CD4-positive, alpha-beta memory T cell (primary cell): ENCODE measurements around the gene ANKRD31. TPM values are rescaled to one million over a fixed set of nuclear protein-coding genes. Genes with fewer than 3 reads are reported as not detected.
"Not testable (repeated sequence)": the region's sequence is repeated elsewhere in the genome, so short reads cannot be mapped to it uniquely, and the experiment has no call there.

ENCODE experiments used
- CTCF ChIA-PET: fragments of 350-600 bp; sonication (Branson Sonifier 250); formaldehyde crosslinking; loops from one replicate; lab custom pipeline; 2021; ENCODE audit warnings: inconsistent platforms; ENCODE audit not compliant: partially characterized antibody; lab: Charles Lee
- POLR2A ChIA-PET: fragments of 350-600 bp; sonication (Branson Sonifier 250); formaldehyde crosslinking; loops from one replicate; lab custom pipeline; 2021; ENCODE audit not compliant: partially characterized antibody; lab: Charles Lee
- DNase-seq, 5 donors: peaks; one replicate each; pipeline versions ENCODE4 v3.0.0 to v3.0.0-alpha.2; 2020 to 2022; ENCODE audit warnings: mixed read lengths in 1 of 5
- H3K27ac ChIP-seq: one replicate; pipeline ENCODE4 v1.7.0; 2013; ENCODE audit warnings: low read depth, low read length
- H3K27me3 ChIP-seq: 2 replicates; pipeline ENCODE4 v1.7.0; 2013; ENCODE audit warnings: mild to moderate bottlenecking, low read length, moderate library complexity; ENCODE audit not compliant: insufficient read depth
- H3K36me3 ChIP-seq: 2 replicates; pipeline ENCODE4 v1.7.0; 2013; ENCODE audit warnings: mild to moderate bottlenecking, low read length, moderate library complexity; ENCODE audit not compliant: insufficient read depth
- H3K4me1 ChIP-seq: 2 replicates; pipeline ENCODE4 v1.7.0; 2013; ENCODE audit warnings: mild to moderate bottlenecking, low read length, moderate library complexity; ENCODE audit not compliant: insufficient read depth
- H3K4me3 ChIP-seq, 2 donors: one replicate each; pipeline ENCODE4 v1.7.0; 2013; ENCODE audit warnings: low read length in 2 of 2, mild to moderate bottlenecking in 1 of 2
- H3K9me3 ChIP-seq, 2 donors: one replicate each; pipeline ENCODE4 v1.7.0; 2013; ENCODE audit warnings: low read length in 2 of 2, control low read depth in 1 of 2; ENCODE audit not compliant: control insufficient read depth in 1 of 2
- H3K27ac Mint-ChIP-seq, 7 donors: one replicate each; pipeline ENCODE4 v1.8.0; 2020 to 2021; ENCODE audit warnings: mixed read lengths in 7 of 7, mild to moderate bottlenecking in 6 of 7, inconsistent platforms in 3 of 7, moderate library complexity in 3 of 7
- H3K27me3 Mint-ChIP-seq, 2 donors: one replicate each; pipeline ENCODE4 v1.8.0; 2020 to 2021; ENCODE audit warnings: mixed read lengths in 2 of 2
- H3K36me3 Mint-ChIP-seq, 2 donors: one replicate each; pipeline ENCODE4 v1.8.0; 2020 to 2021; ENCODE audit warnings: mixed read lengths in 2 of 2, inconsistent platforms in 1 of 2, mild to moderate bottlenecking in 1 of 2
- H3K4me1 Mint-ChIP-seq, 4 donors: one replicate each; pipeline ENCODE4 v1.8.0; 2020 to 2021; ENCODE audit warnings: mixed read lengths in 4 of 4, mild to moderate bottlenecking in 1 of 4
- H3K4me3 Mint-ChIP-seq, 8 donors: one replicate each; pipeline ENCODE4 v1.8.0; 2020 to 2021; ENCODE audit warnings: mixed read lengths in 8 of 8, mild to moderate bottlenecking in 7 of 8, moderate library complexity in 6 of 8, inconsistent platforms in 3 of 8
- H3K9me3 Mint-ChIP-seq, 8 donors: one replicate each; pipeline ENCODE4 v1.8.0; 2020 to 2021; ENCODE audit warnings: mixed read lengths in 8 of 8, mild to moderate bottlenecking in 5 of 8, inconsistent platforms in 3 of 8, moderate library complexity in 1 of 8
- intact Hi-C: fragments of 100-400 bp; cut with micrococcal nuclease; formaldehyde crosslinking; loops from one replicate; pipeline ENCODE4 v1.15.1; 2023
- polyA plus RNA-seq, 2 donors: library from polyadenylated mRNA; unstranded; fragments of 300-500 nt; fragmentation: Illumina TruSeq; gene quantifications; one replicate each; pipeline ENCODE4 v1.2.3, GENCODE V29; 2021
- total RNA-seq, 2 experiments: library from RNA; stranded (reverse); gene quantifications; one replicate each; pipeline ENCODE4 v1.2.3, GENCODE V29; 2021

The ANKRD31 gene
- total and polyA plus RNA-seq, 4 experiments from 2014 or later: 0.21 to 0.86 (median 0.73) TPM; not detected in 1

DNA sequence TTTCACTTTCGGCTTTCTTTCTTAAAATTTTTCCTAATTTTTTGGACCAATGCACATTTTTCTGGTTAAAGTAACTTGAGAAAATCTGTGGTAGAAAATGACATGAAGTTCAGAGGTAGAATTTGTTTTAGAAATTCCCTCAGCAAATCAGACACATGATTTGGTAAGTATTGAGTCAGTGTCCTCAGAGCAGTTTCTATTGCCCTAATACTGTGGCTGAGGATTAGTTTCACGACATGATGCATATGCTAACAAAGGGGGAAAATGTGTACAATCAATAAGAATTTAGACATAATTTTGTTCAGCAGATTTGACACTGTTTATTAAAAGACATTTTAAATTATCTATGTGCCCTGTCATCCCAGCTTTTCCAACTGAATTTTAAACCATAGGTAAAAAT is 128.2 kb downstream of the ANKRD31 start:
- Mint-ChIP-seq H3K4me1 (peaks cover 4 to 15% (median 9%) of the 10 kb centered on the region in 4 donors), H3K4me3 (no peak overlapping the region), H3K27me3 (no peaks in the 10 kb centered on the region), H3K27ac (no peak overlapping the region), H3K36me3 (no peaks in the 10 kb centered on the region), H3K9me3 (peaks cover 0 to 2% (median 0%) of the 10 kb centered on the region in 8 donors)
- DNase-seq: no peak
- POLR2A ChIA-PET: interaction anchor here (4.3 kb wide), 1 partner anchor 54 kb away, joined by 16 read pairs; no protein-coding TSS in a partner anchor
- Histone ChIP-seq H3K27me3 (no peaks in the 10 kb centered on the region), H3K9me3 (no peaks in the 10 kb centered on the region), H3K36me3 (no peaks in the 10 kb centered on the region), H3K27ac (no peak overlapping the region), H3K4me3 (no peak overlapping the region), H3K4me1 (peaks cover 8% of the 10 kb centered on the region)
- CTCF ChIA-PET: no interaction called here
- intact Hi-C loops: loop anchor here (2.0 kb wide), 1 partner anchor 56 kb away; the partner anchor contains the start of gene GCNT4

DNA sequence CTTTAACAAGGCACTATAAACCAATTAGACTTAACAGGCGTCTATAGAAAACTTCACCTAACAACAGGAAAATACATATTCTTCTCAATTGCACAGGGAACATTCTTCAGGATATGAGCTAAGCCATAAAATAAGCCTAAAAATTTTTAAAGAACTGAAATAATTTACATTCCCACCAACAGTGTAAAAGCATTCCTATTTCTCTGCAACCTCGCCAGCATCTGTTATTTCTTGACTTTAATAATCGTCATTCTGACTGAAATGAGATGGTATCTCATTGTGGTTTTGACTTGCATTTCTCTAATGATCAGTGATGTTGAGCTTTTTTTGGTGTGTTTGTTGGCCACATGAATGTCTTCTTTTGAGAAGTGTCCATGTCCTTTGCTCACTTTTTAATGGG is 140.7 kb downstream of the ANKRD31 start:
- H3K4me3 ChIP-seq, POLR2A ChIA-PET, DNase-seq, H3K9me3 ChIP-seq, H3K36me3 ChIP-seq, H3K27ac ChIP-seq, H3K4me1 ChIP-seq, H3K27me3 Mint-ChIP-seq, intact Hi-C loops, H3K27me3 ChIP-seq, H3K4me1 Mint-ChIP-seq, H3K36me3 Mint-ChIP-seq: not testable (repeated sequence)
- Mint-ChIP-seq H3K4me3 (peak overlapping the region in 1 of 8 donors; percentile 18), H3K9me3 (peaks cover 0 to 18% (median 4%) of the 10 kb centered on the region in 8 donors), H3K27ac (peak overlapping the region in 1 of 7 donors; percentile 76)
- CTCF ChIA-PET: interaction anchor here (1.2 kb wide), 1 partner anchor 46 kb away, joined by 4 read pairs; no protein-coding TSS in a partner anchor

DNA sequence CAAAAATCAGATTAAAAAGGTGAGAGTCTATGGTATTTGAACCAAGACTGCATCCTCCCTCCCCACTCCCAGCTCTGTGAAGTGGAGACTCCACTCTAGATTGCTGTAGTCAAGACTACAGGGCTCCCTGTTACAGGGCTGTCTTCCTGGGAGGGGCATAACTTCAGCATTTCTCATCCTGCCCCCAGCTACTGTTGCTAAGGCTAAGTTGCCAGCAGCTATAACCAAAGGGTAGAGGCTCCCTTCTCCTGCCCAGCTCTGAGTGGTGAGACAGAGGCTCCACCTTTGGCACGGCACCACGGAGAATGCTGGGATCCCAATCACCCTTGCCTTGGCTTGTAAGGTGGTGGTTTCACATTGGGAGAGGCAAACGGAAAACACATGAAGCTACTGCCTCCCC is 145.1 kb downstream of the ANKRD31 start:
- Histone ChIP-seq H3K36me3 (no peaks in the 10 kb centered on the region), H3K9me3 (no peaks in the 10 kb centered on the region), H3K27me3 (no peaks in the 10 kb centered on the region), H3K27ac (no peak overlapping the region), H3K4me3 (no peak overlapping the region), H3K4me1 (peaks cover 4% of the 10 kb centered on the region)
- intact Hi-C loops: no loop called here
- no peak overlapping the region for H3K4me3 Mint-ChIP-seq
- H3K27ac Mint-ChIP-seq: no peak overlapping the region
- peaks cover 5 to 18% (median 15%) of the 10 kb centered on the region in 4 donors for H3K4me1 Mint-ChIP-seq
- ChIA-PET POLR2A (interaction anchor here (1.3 to 1.5 kb wide), 2 partner anchors 38 to 39 kb away, joined by 4 to 5 read pairs; partner anchors contain the start of gene GCNT4), CTCF (interaction anchor here (1.8 kb wide), 1 partner anchor 10 kb away, joined by 5 read pairs; no protein-coding TSS in a partner anchor)
- H3K27me3 Mint-ChIP-seq: no peaks in the 10 kb centered on the region
- H3K9me3 Mint-ChIP-seq: no peaks in the 10 kb centered on the region
- H3K36me3 Mint-ChIP-seq: no peaks in the 10 kb centered on the region
- DNase-seq: no peak

DNA sequence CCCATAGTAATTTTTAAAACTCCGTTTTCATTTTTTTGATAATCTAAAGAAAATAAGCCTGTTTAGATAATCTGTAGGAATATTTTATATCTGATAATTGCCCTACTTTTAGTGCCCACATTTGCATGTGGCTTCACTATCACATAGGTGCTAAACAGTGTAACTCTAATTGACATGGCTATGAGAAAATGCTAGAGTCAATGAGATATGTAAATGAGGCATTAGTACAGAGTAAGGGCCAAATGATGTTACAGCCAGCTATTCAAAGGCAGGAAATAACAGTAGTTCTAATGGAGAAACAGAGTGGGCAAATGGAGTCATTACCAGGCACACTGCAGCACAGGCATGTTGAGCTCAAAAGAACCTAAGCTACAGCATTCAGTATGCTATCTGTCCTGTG is 147.0 kb downstream of the ANKRD31 start:
- Histone ChIP-seq H3K4me1 (no peaks in the 10 kb centered on the region), H3K36me3 (no peaks in the 10 kb centered on the region), H3K9me3 (no peaks in the 10 kb centered on the region), H3K27ac (no peak overlapping the region), H3K4me3 (no peak overlapping the region), H3K27me3 (no peaks in the 10 kb centered on the region)
- Mint-ChIP-seq H3K27ac (no peak overlapping the region), H3K36me3 (no peaks in the 10 kb centered on the region), H3K9me3 (no peaks in the 10 kb centered on the region), H3K27me3 (no peaks in the 10 kb centered on the region), H3K4me1 (peaks cover 0 to 11% (median 7%) of the 10 kb centered on the region in 4 donors), H3K4me3 (no peak overlapping the region)
- ChIA-PET CTCF (interaction anchor here (1.3 kb wide), 1 partner anchor 148 kb away, joined by 3 read pairs; the partner anchor contains the start of gene ANKRD31), POLR2A (interaction anchor here (1.3 to 2.1 kb wide), 2 partner anchors 32 to 36 kb away, joined by 3 to 8 read pairs; no protein-coding TSS in a partner anchor)
- intact Hi-C loops: no loop called here
- DNase-seq: no peak

DNA sequence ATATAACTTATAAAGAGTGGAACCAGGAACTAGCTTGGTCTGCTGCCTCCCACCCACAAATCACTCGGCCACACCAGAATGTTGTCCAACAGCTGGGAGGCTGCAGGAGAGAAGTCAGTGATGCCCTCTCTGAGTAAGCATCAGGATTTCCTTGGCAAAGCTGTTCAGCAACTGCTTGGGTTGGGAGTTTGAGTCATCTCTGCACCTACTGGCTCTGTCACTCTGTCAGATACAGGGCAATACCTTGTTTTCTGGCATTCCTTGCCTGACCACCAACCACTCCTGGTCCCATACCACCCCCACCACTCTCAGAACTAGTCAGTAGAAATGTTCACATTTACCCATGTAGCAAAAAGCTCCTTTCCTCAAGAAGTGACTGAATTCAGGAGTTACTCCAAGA is 147.5 kb downstream of the ANKRD31 start:
- Mint-ChIP-seq H3K27me3 (no peaks in the 10 kb centered on the region), H3K27ac (peak overlapping the region in 1 of 7 donors; percentile 70)
- intact Hi-C loops: no loop called here

DNA sequence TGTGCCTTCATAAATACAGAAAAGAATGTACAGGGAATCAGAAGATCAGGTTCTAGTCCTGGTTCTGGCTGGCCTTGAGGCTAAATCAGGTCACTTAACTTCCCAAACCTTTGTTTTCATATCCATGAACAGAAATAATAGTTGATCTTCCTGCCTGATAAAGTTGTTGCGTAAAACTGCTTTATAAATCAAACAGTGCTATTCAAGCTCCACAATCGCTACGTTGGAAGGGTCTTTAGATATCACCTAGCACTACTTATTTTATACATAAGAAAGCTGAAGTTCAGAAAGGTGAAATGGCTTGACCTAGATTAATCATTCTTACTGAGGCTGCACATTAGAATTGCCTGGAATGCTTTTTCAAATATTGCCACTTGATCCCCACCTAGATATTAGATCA is 148.0 kb downstream of the ANKRD31 start:
- Histone ChIP-seq H3K27ac (no peak overlapping the region), H3K9me3 (no peaks in the 10 kb centered on the region), H3K4me3 (no peak overlapping the region), H3K36me3 (no peaks in the 10 kb centered on the region), H3K27me3 (no peaks in the 10 kb centered on the region), H3K4me1 (no peaks in the 10 kb centered on the region)
- Mint-ChIP-seq H3K9me3 (peaks cover 0 to 6% (median 0%) of the 10 kb centered on the region in 8 donors), H3K27ac (no peak overlapping the region), H3K4me3 (no peak overlapping the region), H3K27me3 (no peaks in the 10 kb centered on the region), H3K4me1 (peaks cover 0 to 11% (median 7%) of the 10 kb centered on the region in 4 donors), H3K36me3 (no peaks in the 10 kb centered on the region)
- CTCF ChIA-PET: no interaction called here
- intact Hi-C loops: no loop called here
- no peak for DNase-seq
- POLR2A ChIA-PET: interaction anchor here (2.1 kb wide), 1 partner anchor 35 kb away, joined by 8 read pairs; no protein-coding TSS in a partner anchor

More for the DNA sequence above, 147.5 kb downstream of the ANKRD31 start:
- no peaks in the 10 kb centered on the region for H3K36me3 ChIP-seq
- H3K27ac ChIP-seq: no peak overlapping the region
- DNase-seq: no peak
- H3K4me1 ChIP-seq: no peaks in the 10 kb centered on the region
- ChIA-PET CTCF (interaction anchor here (1.3 kb wide), 1 partner anchor 148 kb away, joined by 3 read pairs; the partner anchor contains the start of gene ANKRD31), POLR2A (interaction anchor here (1.3 to 2.1 kb wide), 2 partner anchors 31 to 35 kb away, joined by 3 to 8 read pairs; no protein-coding TSS in a partner anchor)
- H3K4me3 ChIP-seq: no peak overlapping the region
- H3K4me1 Mint-ChIP-seq: peaks cover 0 to 11% (median 7%) of the 10 kb centered on the region in 4 donors
- H3K4me3 Mint-ChIP-seq: no peak overlapping the region
- H3K9me3 ChIP-seq: no peaks in the 10 kb centered on the region
- peaks cover 0 to 4% (median 0%) of the 10 kb centered on the region in 8 donors for H3K9me3 Mint-ChIP-seq
- no peaks in the 10 kb centered on the region for H3K27me3 ChIP-seq
- H3K36me3 Mint-ChIP-seq: no peaks in the 10 kb centered on the region

DNA sequence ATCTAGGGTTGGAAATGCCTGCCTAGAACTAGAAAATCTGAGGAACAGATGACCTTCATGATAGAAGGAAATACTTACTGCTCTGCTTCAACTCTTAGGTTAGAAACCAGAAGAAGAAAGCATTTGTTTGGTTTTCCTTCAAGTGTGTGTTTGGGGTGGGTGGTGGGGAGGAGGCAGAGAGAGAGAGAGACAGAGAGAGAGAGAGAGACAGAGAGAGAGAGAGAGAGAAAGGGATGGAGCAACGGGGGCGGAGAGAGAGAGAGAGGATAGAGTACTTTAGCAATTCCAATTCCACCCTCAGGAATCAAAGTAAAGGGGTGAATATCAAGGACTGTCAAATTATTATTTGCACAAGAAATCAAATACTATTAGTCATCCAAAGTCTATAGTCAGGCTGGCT is 155.2 kb downstream of the ANKRD31 start:
- Histone ChIP-seq H3K27me3 (no peaks in the 10 kb centered on the region), H3K36me3 (no peaks in the 10 kb centered on the region), H3K4me3 (no peak overlapping the region), H3K4me1 (peaks cover 16% of the 10 kb centered on the region), H3K27ac (no peak overlapping the region), H3K9me3 (no peaks in the 10 kb centered on the region)
- Mint-ChIP-seq H3K27ac (peak overlapping the region in 1 of 7 donors; percentile 62), H3K36me3 (no peaks in the 10 kb centered on the region), H3K4me1 (peaks cover 0 to 13% (median 5%) of the 10 kb centered on the region in 4 donors), H3K27me3 (no peaks in the 10 kb centered on the region), H3K9me3 (peaks cover 0 to 6% (median 0%) of the 10 kb centered on the region in 8 donors), H3K4me3 (no peak overlapping the region)
- ChIA-PET CTCF (interaction anchor here (1.3 kb wide), 1 partner anchor 31 kb away, joined by 6 read pairs; no protein-coding TSS in a partner anchor), POLR2A (no interaction called here)
- intact Hi-C loops: no loop called here
- no peak for DNase-seq
